Testis (tissue), 2 donors: ENCODE data around the gene MYO5B.

Experiments used
- CTCF ChIP-seq, 3 experiments: fragments of 450-650 bp in 2 of 3; fragments of 200-600 bp in 1 of 3; sonication (generic) in 1 of 3; IDR thresholded peaks; one replicate each; pipeline ENCODE4 v1.5.1; 2016 to 2019; ENCODE audit warnings: antibody characterized with exemption in 3 of 3, mild to moderate bottlenecking in 2 of 3, moderate library complexity in 1 of 3
- POLR2A ChIP-seq: fragments of 450-650 bp; IDR thresholded peaks from one replicate; pipeline ENCODE4 v1.6.1; 2017; ENCODE audit warnings: antibody characterized with exemption, mild to moderate bottlenecking, moderate library complexity

DNA sequence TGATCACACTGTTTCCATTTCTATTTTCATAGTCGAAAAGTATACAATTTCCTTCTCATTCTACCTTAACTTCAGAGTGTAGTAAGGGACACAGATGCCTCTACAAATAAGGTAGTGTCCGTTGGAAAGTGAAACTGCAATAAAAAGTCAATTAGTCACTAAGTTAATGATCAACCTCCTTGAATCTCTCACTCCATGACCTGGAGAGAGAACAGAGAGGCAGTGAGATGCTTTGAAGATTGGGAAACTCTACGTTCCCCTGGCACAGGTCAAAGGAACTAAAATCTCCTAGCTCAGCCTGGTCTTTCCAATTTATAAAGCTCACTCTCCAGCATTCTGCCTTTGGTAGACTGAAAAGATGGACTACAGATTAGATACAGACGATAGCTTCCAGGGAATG, 227.8 kb downstream of the MYO5B start:
- TF ChIP-seq CTCF (IDR thresholded peaks at IDR 0.05) (no peak), POLR2A (no peak)
